Neural progenitor cell (in vitro differentiated cells): ENCODE results near the gene FAM131A. TPM values are rescaled to one million over a fixed set of nuclear protein-coding genes. Genes with fewer than 3 reads are reported as not detected.

Experiments
- DNase-seq: peaks from one replicate; pipeline ENCODE4 v3.0.0-alpha.2; 2016; ENCODE audit warnings: low spot score
- H2AFZ ChIP-seq: fragments of 200-600 bp; sonication (generic); replicated peaks from 2 replicates; pipeline ENCODE4 v1.6.1; 2016; ENCODE audit warnings: antibody characterized with exemption
- H3F3A ChIP-seq: fragments of 200-600 bp; sonication (generic); 2 replicates; pipeline ENCODE4 v1.6.1; 2016; ENCODE audit warnings: antibody characterized with exemption, low read depth
- H3K27ac ChIP-seq: fragments of 200-600 bp; sonication (generic); 2 replicates; pipeline ENCODE4 v1.5.1; 2016; ENCODE audit warnings: mild to moderate bottlenecking
- H3K27me3 ChIP-seq: fragments of 200-600 bp; sonication (generic); 2 replicates; pipeline ENCODE4 v1.6.1; 2016; ENCODE audit warnings: mild to moderate bottlenecking, moderate library complexity
- H3K36me3 ChIP-seq: fragments of 200-600 bp; sonication (generic); 2 replicates; pipeline ENCODE4 v1.5.1; 2016
- H3K4me1 ChIP-seq: fragments of 200-600 bp; sonication (generic); 2 replicates; pipeline ENCODE4 v1.6.1; 2016; ENCODE audit warnings: mixed run types
- H3K4me2 ChIP-seq: fragments of 200-600 bp; sonication (generic); 2 replicates; pipeline ENCODE4 v1.6.1; 2016
- H3K4me3 ChIP-seq: fragments of 200-600 bp; sonication (generic); 2 replicates; pipeline ENCODE4 v1.5.1; 2016
- H3K79me2 ChIP-seq: fragments of 200-600 bp; sonication (generic); 2 replicates; pipeline ENCODE4 v1.6.1; 2016; ENCODE audit warnings: low read depth
- H3K9ac ChIP-seq: fragments of 200-600 bp; sonication (generic); 2 replicates; pipeline ENCODE4 v1.6.1; 2016
- H3K9me3 ChIP-seq: fragments of 200-600 bp; sonication (generic); 2 replicates; pipeline ENCODE4 v1.5.1; 2016; ENCODE audit warnings: low read depth
- H4K20me1 ChIP-seq: fragments of 200-600 bp; sonication (generic); 2 replicates; pipeline ENCODE4 v1.6.1; 2016; ENCODE audit warnings: low read depth
- H3K27ac Mint-ChIP-seq: 3 replicates; pipeline ENCODE4 v1.8.0; 2021; ENCODE audit warnings: mixed read lengths
- H3K27me3 Mint-ChIP-seq: 2 replicates; pipeline ENCODE4 v1.8.0; 2022; ENCODE audit warnings: low read depth, mild to moderate bottlenecking, inconsistent platforms, moderate library complexity, mixed read lengths; ENCODE audit not compliant: insufficient read depth
- H3K36me3 Mint-ChIP-seq: 3 replicates; pipeline ENCODE4 v1.8.0; 2021; ENCODE audit warnings: mixed read lengths
- H3K4me1 Mint-ChIP-seq: 3 replicates; pipeline ENCODE4 v1.8.0; 2021; ENCODE audit warnings: mixed read lengths
- H3K4me3 Mint-ChIP-seq: 3 replicates; pipeline ENCODE4 v1.8.0; 2021; ENCODE audit warnings: mild to moderate bottlenecking, moderate library complexity, mixed read lengths
- H3K9me3 Mint-ChIP-seq: 3 replicates; pipeline ENCODE4 v1.8.0; 2020; ENCODE audit warnings: mixed read lengths
- EZH2 ChIP-seq: fragments of 200-600 bp; sonication (generic); IDR thresholded peaks from 2 replicates; pipeline ENCODE4 v1.6.1; 2017; ENCODE audit warnings: antibody characterized with exemption, mild to moderate bottlenecking, moderate library complexity
- EZH2phosphoT487 ChIP-seq: fragments of 200-600 bp; sonication (generic); IDR thresholded peaks from 2 replicates; pipeline ENCODE4 v1.6.1; 2017; ENCODE audit warnings: antibody characterized with exemption
- total RNA-seq: library from RNA; depleted of rRNA; stranded (reverse); fragments of >200 nt; gene quantifications from 2 replicates; pipeline ENCODE4 v1.2.3, GENCODE V29; 2015; ENCODE audit warnings: low replicate concordance
- TF ChIP-seq, protein P1 (sequence below): fragments of 200-600 bp; sonication (generic); IDR thresholded peaks from 2 replicates; pipeline ENCODE4 v1.5.1; 2017; ENCODE audit warnings: antibody characterized with exemption, mild to moderate bottlenecking

Gene FAM131A
- total RNA-seq, 1 donor from 2014 or later, result 17.2 TPM

DNA sequence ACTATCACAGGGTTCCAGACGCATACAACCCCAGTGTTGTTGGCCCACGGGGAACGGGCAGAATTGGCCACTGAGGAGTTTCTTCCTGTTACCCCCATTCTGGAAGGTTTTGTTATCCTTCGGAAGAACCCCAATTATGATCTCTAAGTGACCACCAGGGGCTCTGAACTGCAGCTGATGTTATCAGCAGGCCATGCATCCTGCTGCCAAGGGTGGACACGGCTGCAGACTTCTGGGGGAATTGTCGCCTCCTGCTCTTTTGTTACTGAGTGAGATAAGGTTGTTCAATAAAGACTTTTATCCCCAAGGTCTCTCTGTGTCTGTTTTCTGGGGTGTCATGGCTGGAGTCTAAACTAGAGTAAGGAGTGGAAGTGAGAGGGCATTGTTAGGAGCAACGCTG is 28.7 kb upstream of the FAM131A start:
- H3K27me3 Mint-ChIP-seq, result peaks cover 3% of the 10 kb centered on the region

DNA sequence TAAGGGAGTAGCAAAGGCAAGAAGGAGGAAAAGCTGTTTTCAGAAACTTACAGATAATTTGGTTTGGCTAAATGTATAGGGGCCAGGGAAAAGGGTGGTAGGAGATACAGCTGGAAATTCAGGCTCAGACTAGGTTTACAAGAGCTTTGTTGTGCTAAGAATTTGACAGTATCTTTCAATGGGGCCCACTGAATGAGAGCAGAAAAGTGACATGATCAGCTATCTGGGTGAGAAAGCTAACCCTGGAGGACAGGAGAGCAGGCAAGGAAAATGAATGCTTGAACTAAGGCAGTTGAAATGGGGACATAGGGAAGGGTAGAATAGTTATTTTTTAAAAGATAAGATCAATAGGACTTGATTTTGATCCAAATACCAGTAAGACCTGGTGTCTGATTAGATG is 25.8 kb upstream of the FAM131A start:
- no peaks in the 10 kb centered on the region for H3K9me3 Mint-ChIP-seq
- peaks cover 31% of the 10 kb centered on the region for H3K36me3 Mint-ChIP-seq
- H3K27ac Mint-ChIP-seq, result no peak overlapping the region
- Histone ChIP-seq H3K4me1 (peaks cover 11% of the 10 kb centered on the region), H3F3A (peaks cover 25% of the 10 kb centered on the region), H3K27me3 (no peaks in the 10 kb centered on the region), H3K79me2 (peaks cover 23% of the 10 kb centered on the region), H3K9ac (no peak overlapping the region), H3K36me3 (no peaks in the 10 kb centered on the region), H3K4me2 (no peak overlapping the region), H3K4me3 (no peak overlapping the region), H3K9me3 (no peaks in the 10 kb centered on the region), H2AFZ (no peak overlapping the region), H4K20me1 (peaks cover 18% of the 10 kb centered on the region), H3K27ac (no peak overlapping the region)
- H3K4me1 Mint-ChIP-seq, result peaks cover 12% of the 10 kb centered on the region
- no peak overlapping the region for H3K4me3 Mint-ChIP-seq
- TF ChIP-seq EZH2phosphoT487 (no peak), EZH2 (no peak)
- TF ChIP-seq, protein P1, sequence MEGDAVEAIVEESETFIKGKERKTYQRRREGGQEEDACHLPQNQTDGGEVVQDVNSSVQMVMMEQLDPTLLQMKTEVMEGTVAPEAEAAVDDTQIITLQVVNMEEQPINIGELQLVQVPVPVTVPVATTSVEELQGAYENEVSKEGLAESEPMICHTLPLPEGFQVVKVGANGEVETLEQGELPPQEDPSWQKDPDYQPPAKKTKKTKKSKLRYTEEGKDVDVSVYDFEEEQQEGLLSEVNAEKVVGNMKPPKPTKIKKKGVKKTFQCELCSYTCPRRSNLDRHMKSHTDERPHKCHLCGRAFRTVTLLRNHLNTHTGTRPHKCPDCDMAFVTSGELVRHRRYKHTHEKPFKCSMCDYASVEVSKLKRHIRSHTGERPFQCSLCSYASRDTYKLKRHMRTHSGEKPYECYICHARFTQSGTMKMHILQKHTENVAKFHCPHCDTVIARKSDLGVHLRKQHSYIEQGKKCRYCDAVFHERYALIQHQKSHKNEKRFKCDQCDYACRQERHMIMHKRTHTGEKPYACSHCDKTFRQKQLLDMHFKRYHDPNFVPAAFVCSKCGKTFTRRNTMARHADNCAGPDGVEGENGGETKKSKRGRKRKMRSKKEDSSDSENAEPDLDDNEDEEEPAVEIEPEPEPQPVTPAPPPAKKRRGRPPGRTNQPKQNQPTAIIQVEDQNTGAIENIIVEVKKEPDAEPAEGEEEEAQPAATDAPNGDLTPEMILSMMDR, result no peak
- peaks cover 6% of the 10 kb centered on the region for H3K27me3 Mint-ChIP-seq
- DNase-seq, result no peak

More for the DNA sequence above, 28.7 kb upstream of the FAM131A start:
- no peaks in the 10 kb centered on the region for H3K9me3 ChIP-seq
- H3K36me3 ChIP-seq, result peaks cover 3% of the 10 kb centered on the region
- no peak overlapping the region for H3K4me2 ChIP-seq
- H4K20me1 ChIP-seq, result peaks cover 4% of the 10 kb centered on the region
- Mint-ChIP-seq H3K36me3 (peaks cover 45% of the 10 kb centered on the region), H3K9me3 (no peaks in the 10 kb centered on the region), H3K27ac (no peak overlapping the region), H3K4me3 (no peak overlapping the region), H3K4me1 (peaks cover 4% of the 10 kb centered on the region)
- no peaks in the 10 kb centered on the region for H3K4me1 ChIP-seq
- TF ChIP-seq, protein P1, result no peak
- TF ChIP-seq EZH2 (no peak), EZH2phosphoT487 (no peak)
- peaks cover 18% of the 10 kb centered on the region for H3F3A ChIP-seq
- H3K79me2 ChIP-seq, result no peaks in the 10 kb centered on the region
- DNase-seq, result no peak
- H2AFZ ChIP-seq, result no peak overlapping the region
- no peak overlapping the region for H3K27ac ChIP-seq
- no peak overlapping the region for H3K4me3 ChIP-seq
- H3K9ac ChIP-seq, result no peak overlapping the region
- H3K27me3 ChIP-seq, result no peaks in the 10 kb centered on the region

DNA sequence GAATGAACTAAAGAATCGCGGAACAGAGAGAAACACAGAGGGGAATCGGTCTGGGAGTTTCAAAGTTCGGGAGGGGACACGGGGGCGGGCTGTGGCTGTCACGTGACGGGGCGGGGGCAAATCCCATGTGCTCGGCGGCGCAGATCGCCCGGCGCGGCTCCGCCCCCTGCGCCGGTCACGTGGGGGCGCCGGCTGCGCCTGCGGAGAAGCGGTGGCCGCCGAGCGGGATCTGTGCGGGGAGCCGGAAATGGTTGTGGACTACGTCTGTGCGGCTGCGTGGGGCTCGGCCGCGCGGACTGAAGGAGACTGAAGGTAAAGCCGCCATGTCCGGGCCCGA is 23.1 kb upstream of the FAM131A start, which contains the start of gene EIF4G1:
TSS of gene EIF4G1 (plus strand) at position 244 of the 337 bp plus-strand sequence. CDS start 1,191 bp downstream, outside the sequence.
- Histone ChIP-seq H2AFZ (peak within 1 kb of the TSS; percentile 30), H3K4me2 (peak within 1 kb of the TSS; percentile 96), H3K9me3 (no peaks in the 10 kb centered on the region), H3K4me1 (peaks cover 13% of the 10 kb centered on the region), H3K4me3 (peak within 1 kb of the TSS; percentile 83), H3K36me3 (no peaks in the 10 kb centered on the region), H4K20me1 (peaks cover 45% of the 10 kb centered on the region), H3K27ac (peak within 1 kb of the TSS; percentile 72), H3K27me3 (no peaks in the 10 kb centered on the region), H3K9ac (peak within 1 kb of the TSS; percentile 92), H3K79me2 (peaks cover 50% of the 10 kb centered on the region), H3F3A (peaks cover 23% of the 10 kb centered on the region)
- Mint-ChIP-seq H3K27ac (peak within 1 kb of the TSS; percentile 12), H3K9me3 (no peaks in the 10 kb centered on the region), H3K27me3 (peaks cover 8% of the 10 kb centered on the region), H3K36me3 (peaks cover 22% of the 10 kb centered on the region), H3K4me3 (peak within 1 kb of the TSS; percentile 90), H3K4me1 (peaks cover 23% of the 10 kb centered on the region)
- TF ChIP-seq, protein P1, result no peak
- no peak for TF ChIP-seq EZH2phosphoT487
- no peak for TF ChIP-seq EZH2
- peak; percentile 96 for DNase-seq
